Epithelial cell of proximal tubule (primary cell): ENCODE measurements around the gene ZMIZ1. TPM values are rescaled to one million over a fixed set of nuclear protein-coding genes. Genes with fewer than 3 reads are reported as not detected.
A peak's percentile ranks its signal among the peaks of the same experiment; 100 is the strongest.

ENCODE experiments used
- DNase-seq: peaks from one replicate; pipeline ENCODE4 v3.0.0-alpha.2; 2011; ENCODE audit warnings: low read depth
- H3K4me3 ChIP-seq: 2 replicates; pipeline ENCODE4 v1.5.1; 2011; ENCODE audit warnings: low read depth, mild to moderate bottlenecking, low read length
- total RNA-seq: library from RNA; depleted of rRNA; stranded (reverse); fragments of >200 nt; gene quantifications from 2 replicates; pipeline ENCODE4 v1.2.3, GENCODE V29; 2015
- TF ChIP-seq, protein P1 (sequence below): conservative IDR thresholded peaks from 2 replicates; pipeline ENCODE4 v1.5.1; 2012; ENCODE audit warnings: low read depth, mild to moderate bottlenecking, low read length

ZMIZ1 gene
- total RNA-seq, 1 donor from 2014 or later: 21.4 TPM

DNA sequence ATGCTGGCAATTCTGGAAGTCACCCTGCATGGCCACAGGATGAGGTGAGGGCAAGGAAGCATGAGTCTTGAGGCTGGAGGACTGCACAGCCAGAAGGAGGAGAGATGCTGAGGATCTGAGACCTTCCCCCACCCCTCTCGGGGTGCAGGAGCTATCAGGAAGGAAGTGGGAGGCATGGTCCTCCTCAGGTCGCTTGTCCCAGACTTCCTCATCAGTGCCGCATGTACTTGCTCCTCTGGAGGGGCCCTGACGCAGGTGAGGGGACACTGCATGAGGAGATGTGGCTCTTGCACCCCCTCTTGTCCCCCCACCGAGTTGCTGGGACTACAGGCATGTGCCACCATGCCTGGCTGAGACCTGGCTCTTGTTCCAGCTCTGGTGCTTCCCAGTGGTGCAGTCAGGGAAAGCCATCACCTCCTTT, 5.7 kb upstream of the ZMIZ1 start:
- DNase-seq: no peak
- H3K4me3 ChIP-seq: no peak overlapping the region
- TF ChIP-seq, protein P1, sequence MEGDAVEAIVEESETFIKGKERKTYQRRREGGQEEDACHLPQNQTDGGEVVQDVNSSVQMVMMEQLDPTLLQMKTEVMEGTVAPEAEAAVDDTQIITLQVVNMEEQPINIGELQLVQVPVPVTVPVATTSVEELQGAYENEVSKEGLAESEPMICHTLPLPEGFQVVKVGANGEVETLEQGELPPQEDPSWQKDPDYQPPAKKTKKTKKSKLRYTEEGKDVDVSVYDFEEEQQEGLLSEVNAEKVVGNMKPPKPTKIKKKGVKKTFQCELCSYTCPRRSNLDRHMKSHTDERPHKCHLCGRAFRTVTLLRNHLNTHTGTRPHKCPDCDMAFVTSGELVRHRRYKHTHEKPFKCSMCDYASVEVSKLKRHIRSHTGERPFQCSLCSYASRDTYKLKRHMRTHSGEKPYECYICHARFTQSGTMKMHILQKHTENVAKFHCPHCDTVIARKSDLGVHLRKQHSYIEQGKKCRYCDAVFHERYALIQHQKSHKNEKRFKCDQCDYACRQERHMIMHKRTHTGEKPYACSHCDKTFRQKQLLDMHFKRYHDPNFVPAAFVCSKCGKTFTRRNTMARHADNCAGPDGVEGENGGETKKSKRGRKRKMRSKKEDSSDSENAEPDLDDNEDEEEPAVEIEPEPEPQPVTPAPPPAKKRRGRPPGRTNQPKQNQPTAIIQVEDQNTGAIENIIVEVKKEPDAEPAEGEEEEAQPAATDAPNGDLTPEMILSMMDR: no peak

DNA sequence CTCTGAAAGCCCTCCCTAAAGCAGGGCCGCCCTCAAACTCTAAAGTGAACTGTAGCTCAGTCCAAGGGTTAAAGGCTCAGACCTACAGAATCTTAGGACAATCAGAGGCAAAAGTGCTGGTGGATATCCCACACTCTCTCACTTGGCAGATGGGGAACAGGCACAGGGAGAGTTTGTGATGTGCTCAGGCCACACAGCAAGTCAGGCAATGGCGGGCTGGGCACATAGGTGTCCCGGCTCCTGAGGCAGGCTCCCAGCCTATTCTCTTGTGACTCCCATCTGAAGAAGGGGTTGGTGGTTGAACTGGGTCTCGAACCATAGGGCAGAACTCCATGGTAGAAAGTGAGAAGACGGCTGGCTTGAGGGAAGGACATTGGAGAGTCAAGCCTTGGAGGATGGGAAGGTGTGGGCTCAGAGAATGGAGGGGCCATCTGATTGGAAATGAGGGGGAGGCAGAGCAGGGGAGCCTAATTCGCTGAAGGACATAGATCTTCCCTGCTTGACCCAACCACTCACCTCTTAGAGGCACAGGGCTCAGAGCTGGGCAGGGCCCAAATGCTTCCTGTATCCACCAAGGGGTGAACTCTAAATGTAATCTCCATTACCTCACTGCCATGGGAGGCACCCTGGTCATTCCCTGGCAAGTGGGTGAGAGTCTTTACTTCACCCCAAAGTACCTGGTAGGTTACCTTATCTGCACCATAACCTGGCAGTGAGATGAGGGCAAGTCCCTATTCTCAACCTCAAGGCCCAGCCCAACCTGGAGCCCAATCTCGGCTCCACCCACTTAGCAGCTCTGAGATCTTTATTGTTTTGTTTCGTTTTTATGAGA, 4.9 kb upstream of the ZMIZ1 start:
- H3K4me3 ChIP-seq: no peak overlapping the region
- TF ChIP-seq, protein P1: no peak
- DNase-seq: no peak

DNA sequence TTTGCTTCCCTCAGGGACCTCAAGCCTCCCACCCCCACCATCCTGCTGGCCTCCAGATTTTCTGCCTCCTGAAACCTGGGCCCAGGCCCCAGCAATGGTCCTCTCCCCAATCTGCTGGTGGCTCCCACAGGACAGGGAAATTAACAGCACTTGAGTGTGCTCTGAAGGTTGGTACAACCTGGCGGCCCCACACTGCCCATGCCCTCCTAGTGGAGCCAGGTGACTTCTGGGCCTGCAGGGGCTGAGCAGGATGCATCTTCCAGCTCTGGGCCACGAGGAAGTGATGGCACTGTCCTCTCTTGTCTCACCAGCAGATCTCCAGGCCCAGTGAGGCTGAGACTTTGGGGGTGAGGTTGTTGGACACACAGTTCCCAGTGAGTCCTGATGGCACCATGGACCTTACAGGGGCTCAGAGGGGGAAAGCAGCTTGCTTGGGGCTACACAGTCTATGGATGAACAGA, 3.6 kb upstream of the ZMIZ1 start:
- H3K4me3 ChIP-seq: no peak overlapping the region
- DNase-seq: no peak
- TF ChIP-seq, protein P1: no peak

DNA sequence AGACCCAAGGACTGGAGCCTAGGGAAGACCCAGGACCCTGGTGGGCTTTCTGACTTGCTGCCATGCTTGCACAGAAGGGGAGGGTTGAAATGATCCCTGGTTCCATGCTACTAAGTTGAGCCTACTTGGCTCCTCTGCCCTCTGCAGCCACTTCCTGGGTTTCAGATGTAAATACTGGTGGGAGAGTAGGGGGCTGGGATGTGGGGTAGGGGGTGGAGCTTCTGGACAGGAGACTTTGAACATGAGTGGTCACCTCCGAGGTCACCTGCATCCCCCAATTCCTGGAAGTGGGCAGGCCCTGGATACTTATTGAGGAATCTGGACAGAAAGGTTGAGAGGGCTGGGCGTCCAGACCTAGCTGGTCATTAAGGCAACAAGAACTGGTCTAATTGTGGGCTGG, 2.9 kb upstream of the ZMIZ1 start:
- TF ChIP-seq, protein P1: no peak
- no peak overlapping the region for H3K4me3 ChIP-seq
- no peak for DNase-seq

DNA sequence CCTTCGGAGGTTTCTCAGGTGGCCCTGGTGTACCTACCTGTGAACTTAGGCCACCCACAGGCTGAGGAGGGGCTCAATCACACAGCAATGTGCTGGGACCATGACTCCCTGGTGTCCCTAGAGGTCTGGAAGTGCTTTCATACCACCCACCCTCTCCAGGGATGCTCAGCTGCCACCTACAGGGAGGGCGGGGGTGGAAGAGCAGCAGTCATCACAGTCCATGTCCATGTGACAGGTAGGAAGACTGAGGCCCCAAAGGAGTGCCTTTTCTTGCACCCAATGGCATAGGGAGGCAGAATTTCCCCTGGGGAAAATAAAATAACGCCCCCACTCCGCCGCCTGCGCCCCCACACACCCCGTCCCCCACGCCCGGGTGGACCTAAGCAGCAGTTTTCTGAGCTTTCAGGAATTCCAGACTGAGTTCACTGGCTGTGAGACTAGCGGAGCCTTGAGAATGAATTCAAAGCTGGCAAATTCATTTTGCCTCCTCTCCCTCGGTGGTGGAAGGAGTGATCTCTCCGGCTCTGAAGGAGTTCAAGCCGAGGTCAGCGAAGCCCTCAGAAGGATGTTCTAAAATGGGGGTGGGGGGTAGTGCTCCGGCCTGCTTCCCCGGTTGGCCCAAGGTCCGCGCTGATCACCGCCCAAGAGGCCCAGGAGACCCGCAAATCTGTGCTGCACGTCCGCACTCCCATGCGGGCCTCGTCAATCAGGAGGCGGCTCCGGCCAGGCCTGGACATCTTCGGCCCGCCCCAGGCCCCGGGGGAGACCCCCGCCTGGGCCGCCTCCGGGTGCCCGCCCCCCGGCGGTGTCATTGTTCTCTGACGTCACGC, 2.1 kb upstream of the ZMIZ1 start:
- DNase-seq: no peak
- H3K4me3 ChIP-seq: peak overlapping the region; percentile 99
- TF ChIP-seq, protein P1: peak; percentile 45

DNA sequence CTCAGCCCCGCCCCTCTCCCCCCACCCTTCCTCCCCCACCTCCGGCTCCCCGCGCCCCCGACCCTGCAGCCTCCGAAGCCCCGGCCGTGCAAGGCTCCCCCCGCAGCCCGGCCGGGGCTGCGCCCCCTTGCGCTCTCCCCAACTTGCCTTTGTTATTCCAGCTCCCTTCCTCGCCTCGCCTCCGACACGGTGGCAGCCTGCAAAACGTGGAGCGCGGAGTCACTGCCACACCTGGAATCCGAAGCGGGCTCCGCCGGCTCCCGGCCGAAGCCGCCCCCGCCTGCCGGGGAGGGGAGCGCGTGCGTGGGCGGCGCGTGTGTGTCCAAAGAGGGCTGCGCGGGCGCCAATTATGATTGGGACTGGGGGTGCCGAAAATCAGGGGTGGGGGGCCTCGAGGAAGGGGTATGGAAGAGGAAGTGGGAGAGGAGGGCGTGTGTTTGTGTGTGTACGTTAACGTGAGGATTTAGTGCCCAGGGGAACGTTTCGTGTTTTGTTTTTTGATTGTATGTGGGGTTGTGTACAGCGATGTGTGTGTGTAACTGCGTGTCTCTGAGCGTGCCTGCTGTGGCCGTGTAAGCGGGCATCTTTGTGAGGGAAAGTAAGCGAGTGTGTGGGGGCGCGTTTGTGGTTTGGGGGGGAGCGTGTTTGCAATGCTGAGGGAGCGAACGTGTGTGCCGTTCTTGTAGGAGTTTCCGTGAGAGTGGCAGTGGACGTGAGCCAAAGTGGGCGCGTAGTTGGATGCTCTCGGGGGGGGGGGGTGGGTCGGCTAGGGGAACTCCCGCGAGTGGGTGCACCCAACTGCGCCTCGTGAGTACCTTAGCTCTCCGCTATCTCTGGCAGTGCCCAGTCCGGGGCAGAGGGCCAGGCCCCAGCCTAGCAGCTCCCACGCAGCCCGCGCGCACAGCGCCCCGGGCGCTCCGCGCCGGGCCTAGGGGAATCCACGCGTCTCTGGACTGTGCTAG, 1.2 kb upstream of the ZMIZ1 start:
- TF ChIP-seq, protein P1: peak; percentile 25
- no peak for DNase-seq
- peak overlapping the region; percentile 99 for H3K4me3 ChIP-seq
